Left forelimb (tissue), 1 donor: ENCODE measurements around the gene DDI2.
"Not testable (repeated sequence)": the region's sequence is repeated elsewhere in the genome, so short reads cannot be mapped to it uniquely, and the experiment has no call there.

Source experiments
- DNase-seq: peaks from one replicate; pipeline ENCODE4 v3.0.0-alpha.2; 2018; ENCODE audit warnings: low spot score

The DDI2 gene

GRCh38 chr1:15636436-15636835, 19.2 kb downstream of the DDI2 start:
- DNase-seq: no peak

DNA sequence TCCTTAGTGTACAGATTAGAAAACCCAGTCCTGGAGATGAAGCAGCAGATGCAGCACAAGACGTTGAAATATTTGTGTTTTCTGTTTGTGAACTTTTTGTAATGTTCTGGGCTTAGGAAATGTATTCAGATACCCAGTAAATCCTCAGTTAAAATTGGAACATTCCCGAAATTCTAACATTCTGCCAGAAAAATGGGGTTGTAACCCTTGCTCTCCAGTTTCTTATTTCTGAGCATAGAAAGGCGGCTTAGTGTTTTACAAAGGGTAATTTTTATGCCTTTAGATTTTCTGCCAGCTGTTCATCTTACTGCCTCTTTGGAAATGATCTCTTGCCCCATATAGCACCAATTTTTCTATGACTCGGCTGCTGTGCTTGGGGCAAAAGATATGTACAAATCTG, 20.6 kb downstream of the DDI2 start:
- no peak for DNase-seq

GRCh38 chr1:15639262-15639661, 22.0 kb downstream of the DDI2 start:
- DNase-seq: no peak

GRCh38 chr1:15639931-15640330, 22.7 kb downstream of the DDI2 start:
- DNase-seq: no peak

DNA sequence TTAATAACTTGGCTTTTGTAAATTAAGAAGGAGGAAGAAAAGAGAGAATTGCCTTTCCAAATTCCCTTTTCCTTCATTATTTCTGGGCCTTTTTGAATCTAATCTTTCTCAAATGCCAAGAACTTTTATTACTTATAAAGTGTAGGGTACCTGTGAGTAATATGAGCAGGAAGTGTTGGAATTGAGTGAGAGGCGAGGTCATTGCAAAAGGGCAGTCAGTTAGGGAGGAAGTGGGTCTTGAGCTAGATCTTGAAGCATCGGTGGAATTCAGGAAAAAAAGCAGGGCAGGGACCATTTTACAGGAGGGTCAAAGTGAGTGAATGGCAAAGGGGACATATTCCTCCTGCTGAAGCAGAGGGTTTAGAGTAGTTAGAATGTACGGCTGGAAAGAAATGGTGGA, 23.4 kb downstream of the DDI2 start:
- no peak for DNase-seq

DNA sequence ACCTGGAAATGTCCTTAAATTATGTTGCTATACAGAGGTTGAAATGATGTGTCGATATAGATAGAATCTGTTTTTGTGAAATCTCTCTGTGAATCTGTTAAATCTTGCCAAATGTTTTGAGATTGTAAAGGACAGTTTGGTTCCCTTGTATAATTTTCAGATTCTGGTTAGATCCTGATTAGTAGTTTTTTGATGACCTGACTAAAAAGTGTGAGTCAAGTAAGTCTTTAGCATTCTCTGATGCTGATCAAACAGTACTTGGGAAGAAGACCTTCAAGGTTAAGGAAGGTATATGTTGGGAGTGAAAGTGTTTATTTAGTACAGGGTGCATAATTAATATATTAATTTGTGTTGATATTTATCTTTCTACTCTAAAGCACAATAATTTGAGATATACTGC, 32.7 kb downstream of the DDI2 start:
- no peak for DNase-seq

- no peak for DNase-seq
These were observed 33.2 kb downstream of the DDI2 start for GRCh38 chr1:15650433-15650832.

- DNase-seq: not testable (repeated sequence)
These were observed 34.9 kb downstream of the DDI2 start for GRCh38 chr1:15652130-15652529.

DNA sequence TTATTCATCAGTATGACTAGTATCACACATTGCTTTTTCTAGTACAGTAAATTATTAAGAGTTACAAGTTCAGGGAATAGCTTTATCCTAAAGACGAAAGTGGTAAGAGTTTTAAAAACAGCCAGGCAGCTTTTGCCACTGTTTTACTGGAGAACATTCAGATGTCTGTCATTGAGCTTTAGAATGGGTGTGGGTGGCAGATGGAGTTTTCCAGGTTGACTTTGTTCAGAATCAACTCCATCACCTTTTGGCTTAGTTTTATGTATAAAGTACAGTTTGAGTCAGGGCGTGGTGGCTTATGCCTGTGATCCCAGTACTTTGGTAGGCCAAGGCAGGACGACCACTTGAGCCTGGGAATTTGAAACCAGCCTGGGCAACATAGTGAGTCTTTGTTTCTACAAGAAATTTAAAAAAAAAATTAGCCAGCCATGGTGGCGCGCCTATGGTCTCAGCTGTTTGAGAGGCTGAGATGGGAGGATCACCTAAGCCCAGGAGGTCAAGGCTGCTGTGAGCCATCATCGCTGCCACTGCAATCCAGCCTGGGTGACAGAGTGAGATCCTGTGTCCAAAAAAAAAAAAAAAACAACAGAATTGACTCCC, 36.9 kb downstream of the DDI2 start:
- no peak for DNase-seq

DNA sequence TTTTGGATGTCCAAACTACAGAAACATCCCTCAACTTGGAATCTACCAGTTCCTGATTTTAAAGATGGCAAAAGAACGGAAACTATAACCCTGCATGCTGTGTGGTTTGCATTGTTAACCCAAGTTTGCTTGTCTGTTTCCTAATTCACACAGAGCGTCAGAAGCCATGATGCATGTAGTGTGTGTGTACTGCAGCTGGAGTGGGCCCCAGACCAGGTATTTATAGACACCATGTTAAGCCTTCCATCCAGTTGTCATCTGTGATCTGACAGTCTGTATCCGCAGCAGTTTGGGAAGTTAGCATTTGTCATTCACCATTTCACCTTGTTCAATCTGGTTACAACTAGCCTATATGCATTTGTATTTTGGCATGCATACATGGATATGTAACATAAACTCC, 39.2 kb downstream of the DDI2 start:
- no peak for DNase-seq

DNA sequence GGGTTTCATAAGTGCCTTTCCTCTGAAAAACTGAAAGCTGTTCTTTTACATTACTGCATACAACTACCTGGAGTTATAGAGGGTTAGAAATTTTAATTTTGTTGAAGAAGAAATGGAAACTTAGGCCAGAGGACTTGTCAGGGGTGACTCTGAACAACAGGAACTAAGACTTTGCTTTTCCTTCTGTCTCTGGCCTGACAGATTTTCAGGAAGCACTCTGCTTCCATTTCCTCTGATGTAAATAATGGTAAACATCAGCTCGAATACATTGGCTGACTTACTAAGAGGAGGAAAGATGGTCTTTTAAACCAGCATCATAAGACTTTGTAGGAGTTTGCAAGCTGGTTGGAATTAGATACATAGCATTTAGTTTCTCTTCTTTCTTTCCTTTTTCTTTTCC, 39.8 kb downstream of the DDI2 start:
- no peak for DNase-seq

- no peak for DNase-seq
These were observed 42.9 kb downstream of the DDI2 start for GRCh38 chr1:15660151-15660550.

DNA sequence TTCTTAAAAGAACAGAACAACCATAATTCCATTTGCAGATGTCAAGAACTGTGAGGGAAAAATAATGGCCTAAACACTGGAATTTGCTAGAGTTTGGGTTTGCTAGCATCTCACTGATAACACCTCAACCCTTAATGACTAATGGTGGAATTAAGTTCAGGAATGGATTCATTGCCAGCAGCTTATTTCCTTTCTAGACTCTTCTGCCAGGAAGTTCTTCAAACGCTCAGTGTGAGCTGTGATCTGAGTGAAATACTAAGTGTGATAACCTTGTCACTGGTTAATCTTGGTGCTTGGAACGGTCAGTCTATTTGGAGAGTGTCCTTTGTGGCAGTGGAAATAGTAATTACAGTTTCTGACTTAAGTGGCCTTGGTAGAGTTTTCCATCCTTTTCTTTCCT, 45.2 kb downstream of the DDI2 start:
- DNase-seq: no peak

- DNase-seq: no peak
These were observed 46.7 kb downstream of the DDI2 start for GRCh38 chr1:15663925-15664324.

DNA sequence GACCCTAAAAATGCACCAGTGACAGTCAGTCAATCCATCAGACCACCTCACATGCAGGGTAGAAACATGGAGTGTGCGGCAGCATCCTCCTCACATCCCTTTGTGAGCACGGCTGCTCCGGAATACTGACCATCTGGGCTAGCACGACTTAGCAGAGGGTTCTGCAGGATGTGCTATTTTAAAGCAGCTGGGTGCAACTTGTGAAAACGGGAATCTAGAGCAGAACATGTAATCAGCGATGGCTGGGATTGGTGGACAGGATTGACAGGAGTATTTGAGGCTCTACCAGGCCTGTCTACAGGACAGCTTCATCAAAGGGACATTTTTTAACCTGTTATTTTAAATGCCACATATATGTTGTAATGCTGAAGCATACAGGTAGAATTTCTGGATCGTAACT, 50.1 kb downstream of the DDI2 start:
- no peak for DNase-seq

GRCh38 chr1:15668089-15668754, 51.0 kb downstream of the DDI2 start:
- no peak for DNase-seq

DNA sequence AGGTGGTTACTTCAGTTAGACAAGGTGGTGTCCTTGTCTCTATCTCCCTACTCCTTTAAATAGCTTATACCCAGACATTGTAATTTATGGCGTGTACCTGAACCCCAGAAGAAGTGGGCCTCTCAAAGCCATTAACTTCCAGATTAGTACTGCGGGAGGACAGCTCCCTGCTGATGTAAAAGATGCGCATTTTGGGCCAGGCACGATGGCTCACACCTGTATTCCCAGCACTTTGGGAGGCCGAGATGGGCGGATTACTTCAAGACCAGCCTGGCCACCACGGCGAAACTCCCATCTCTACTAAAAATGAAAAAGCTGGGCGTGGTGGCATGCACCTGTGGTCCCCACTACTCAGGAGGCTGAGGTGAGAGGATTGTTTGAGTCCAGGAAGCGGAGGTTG, 51.8 kb downstream of the DDI2 start:
- no peak for DNase-seq

DNA sequence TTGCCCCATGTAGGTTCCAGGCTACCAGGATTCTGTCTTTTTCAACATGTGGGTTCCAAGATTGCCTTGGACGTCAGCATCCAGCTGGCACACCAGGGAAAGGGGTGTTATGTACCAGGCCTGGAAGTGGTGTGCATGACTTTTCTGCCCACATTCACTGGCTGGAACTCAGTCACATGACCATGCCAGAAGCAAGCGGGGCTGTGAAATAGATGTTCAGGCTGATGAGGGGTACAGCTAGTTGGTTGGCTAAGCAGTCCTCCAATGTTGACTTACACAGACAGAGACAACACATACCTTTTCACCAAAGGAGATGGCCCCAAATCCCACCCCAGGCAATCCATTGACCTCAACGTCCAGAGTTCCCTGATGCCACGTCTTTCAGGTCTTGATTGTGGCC, 52.6 kb downstream of the DDI2 start:
- no peak for DNase-seq

DNA sequence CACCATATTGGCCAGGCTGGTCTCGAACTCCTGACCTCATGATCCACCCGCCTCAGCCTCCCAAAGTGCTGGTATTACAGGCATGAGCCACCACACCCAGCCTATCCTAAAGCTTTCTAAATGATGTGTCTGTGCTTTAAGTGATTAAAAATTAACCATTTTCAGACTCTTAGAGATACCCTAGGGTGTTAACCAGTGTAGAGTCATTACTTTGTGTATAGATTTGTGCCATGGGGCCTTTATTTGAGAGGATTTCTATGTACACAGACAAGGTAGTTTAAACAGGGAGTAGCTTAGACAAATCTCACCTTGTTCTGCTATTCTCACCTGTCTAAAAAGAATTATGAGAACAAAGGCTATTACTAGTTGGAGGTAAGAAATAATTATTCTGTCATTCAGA, 54.2 kb downstream of the DDI2 start:
- no peak for DNase-seq

DNA sequence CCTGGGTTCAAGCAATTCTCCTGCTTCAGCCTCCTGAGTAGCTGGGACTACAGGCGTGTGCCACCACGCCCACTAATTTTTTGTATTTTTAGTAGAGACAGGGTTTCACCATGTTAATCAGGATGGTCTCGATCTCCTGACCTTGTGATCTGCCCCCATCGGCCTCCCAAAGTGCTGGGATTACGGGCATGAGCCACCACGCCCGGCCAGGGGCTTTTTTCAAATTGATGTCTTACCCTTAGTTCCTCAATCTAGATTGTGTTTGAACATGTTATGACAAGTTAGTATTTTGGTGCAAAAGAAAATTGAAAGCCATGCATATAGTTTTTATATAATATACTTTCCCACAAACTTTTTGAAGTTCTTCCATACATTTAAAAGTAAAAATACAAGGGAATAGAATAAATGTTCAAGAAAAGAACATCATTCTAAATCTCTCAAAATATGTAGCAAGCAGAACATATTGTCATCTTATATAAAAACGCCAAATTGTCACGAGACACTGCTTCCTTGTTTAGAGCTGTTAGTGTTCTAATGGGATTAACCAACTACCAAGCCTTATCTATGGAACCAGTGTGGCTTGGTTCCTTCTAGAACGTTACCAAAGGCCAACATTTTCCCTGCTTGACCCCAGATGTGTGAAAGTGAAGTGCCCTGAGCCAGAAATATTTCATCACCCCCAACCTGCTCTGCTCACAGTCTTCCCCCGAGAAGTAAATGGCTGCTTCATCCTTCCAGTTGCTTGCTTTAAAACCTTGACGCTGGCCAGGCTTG, 57.3 kb downstream of the DDI2 start:
- DNase-seq: no peak

DNA sequence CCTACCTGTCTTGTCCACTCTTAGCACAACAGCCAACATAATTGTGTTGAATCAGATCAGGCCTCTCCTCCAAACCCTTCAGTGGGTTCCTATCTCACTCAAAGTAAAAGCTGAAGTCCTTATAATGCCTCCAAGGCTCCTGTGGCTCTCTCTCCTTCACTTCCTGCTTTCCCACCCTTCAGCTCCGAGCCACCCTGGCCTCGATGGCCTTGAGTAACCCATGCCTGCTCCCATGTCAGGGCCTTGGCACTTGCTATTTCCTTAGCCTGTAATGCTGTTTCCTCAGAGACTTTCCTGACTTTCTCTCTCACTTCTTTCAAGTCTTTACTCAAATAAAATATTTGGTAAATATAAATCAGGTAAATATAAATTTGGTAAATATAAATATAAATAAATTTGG, 58.8 kb downstream of the DDI2 start:
- DNase-seq: no peak

DNA sequence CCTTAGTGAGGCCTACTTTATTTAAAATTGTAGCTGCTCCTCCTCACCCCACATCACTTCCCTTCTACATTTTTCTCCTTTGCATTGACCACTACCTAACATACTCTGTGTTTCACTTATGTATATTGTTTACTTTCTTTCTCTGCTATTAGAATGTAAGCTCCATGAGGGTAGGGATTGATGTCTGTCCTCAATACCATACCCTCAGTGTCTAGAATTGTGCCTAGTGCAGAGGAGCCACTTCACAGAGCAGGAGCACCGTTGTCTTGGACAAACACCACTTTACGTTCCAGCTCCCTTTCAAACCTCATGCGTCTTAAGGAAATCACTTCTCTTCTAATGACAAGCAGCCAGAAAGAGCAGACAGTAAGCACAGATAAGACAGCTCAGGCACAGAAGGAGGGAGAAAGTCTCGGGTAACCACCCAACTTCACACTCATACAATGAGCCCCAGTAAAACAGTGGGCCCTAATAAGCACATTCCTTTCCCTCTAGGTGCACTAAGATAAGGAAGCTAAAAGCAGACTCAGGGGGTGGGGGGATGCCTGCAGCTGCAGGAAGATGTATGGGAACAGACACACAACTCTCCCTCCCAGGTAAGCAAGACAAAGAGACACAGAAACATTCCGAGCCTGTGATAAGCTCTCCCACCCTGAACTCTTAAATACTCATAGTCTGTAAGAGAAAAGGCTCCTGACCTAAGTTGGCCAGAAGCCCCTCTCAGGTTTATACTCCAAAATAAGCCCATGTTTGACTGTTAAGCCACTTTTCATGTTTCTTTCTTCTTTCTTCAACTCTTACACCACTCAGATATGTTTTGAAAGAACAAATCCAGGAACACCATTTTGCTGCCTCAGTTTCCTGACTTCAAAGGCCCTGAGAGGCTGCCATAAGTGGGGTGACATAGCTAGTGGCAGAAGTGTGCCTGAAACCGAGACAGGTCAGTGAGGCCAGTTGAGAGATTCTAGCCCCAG, 59.7 kb downstream of the DDI2 start:
- no peak for DNase-seq
